Colonic mucosa (tissue), 4 donors: ENCODE measurements around the gene ZDHHC4. TPM values are rescaled to one million over a fixed set of nuclear protein-coding genes. Genes with fewer than 3 reads are reported as not detected.

Source experiments
- DNase-seq: peaks from one replicate; pipeline ENCODE4 v3.0.0-alpha.2; 2020
- H3K27ac ChIP-seq: fragments of 200-600 bp; one replicate; pipeline ENCODE4 v1.8.0; 2021
- H3K27me3 ChIP-seq: fragments of 200-600 bp; one replicate; pipeline ENCODE4 v1.8.0; 2021
- H3K36me3 ChIP-seq: fragments of 200-600 bp; one replicate; pipeline ENCODE4 v1.8.0; 2021
- H3K4me1 ChIP-seq: fragments of 200-600 bp; one replicate; pipeline ENCODE4 v1.8.0; 2021; ENCODE audit warnings: mild to moderate bottlenecking
- H3K4me3 ChIP-seq: fragments of 200-600 bp; one replicate; pipeline ENCODE4 v1.8.0; 2021
- H3K9ac ChIP-seq, 2 donors: one replicate each; pipeline ENCODE4 v1.7.0; 2013; ENCODE audit warnings: control low read depth in 2 of 2, low read depth in 2 of 2, low read length in 2 of 2
- H3K9me3 ChIP-seq: fragments of 200-600 bp; one replicate; pipeline ENCODE4 v1.8.0; 2021
- intact Hi-C: fragments of 100-400 bp; cut with DNase I; formaldehyde crosslinking; loops from one replicate; pipeline ENCODE4 v1.14.1; 2022
- total RNA-seq, 2 donors: library from RNA; stranded (reverse); fragmentation: NEBNext Ultra II Directional in 1 of 2; extraction: Animal tissue kit (Norgen Biotek cat#: 25700) in 1 of 2; gene quantifications; one replicate each; pipeline ENCODE4 v1.2.1, GENCODE V29; 2021
- TF ChIP-seq, protein P1 (sequence below): fragments of 200-600 bp; IDR thresholded peaks from one replicate; pipeline ENCODE4 v1.8.0; 2022; ENCODE audit warnings: antibody characterized with exemption, mild to moderate bottlenecking
- donor health status: healthy.
- donor health status: DM: no; HTN: no; CAD: no.
- donor health status: DM: no; HTN: no; CAD: no.

ZDHHC4 gene
- total RNA-seq, 2 donors from 2014 or later = 34.8 to 40.1 TPM

DNA sequence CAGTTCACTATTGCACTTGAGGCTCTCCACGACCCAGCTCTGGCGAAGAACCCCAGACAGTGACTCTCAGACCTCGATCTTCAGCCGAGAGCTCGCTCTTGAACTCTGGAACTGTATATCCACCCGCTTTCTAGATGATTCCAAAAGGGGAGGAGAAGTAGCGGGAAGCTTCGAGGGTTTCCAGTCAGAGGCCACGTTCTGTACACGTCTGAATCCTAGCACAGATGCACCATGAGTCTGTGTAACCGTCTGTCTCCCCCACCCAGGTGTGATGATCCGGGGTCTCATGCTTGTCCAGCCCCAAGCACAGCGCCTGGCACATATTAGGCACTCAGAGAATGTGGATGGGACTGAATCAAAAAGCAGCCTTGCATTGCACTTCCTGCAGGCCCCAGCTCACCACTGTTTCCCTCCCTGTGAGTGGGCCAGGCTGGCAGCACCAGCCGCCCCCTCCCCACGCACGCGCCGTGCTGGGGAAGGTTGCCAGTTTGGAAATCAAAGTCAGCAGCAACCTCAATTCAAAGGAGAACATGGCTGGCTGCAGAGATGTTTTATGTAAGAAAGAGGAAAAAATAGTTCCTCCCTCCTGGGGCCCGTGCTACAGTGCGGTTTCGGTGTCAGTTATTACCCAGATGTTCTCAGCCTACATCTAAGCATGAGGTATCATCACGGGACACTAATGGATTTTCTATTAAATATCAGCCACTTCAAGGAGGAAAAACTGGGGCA is 31.7 kb upstream of the ZDHHC4 start:
- Histone ChIP-seq H3K9ac (no peak overlapping the region), H3K36me3 (no peaks in the 10 kb centered on the region), H3K4me3 (no peak overlapping the region), H3K27ac (no peak overlapping the region), H3K4me1 (no peaks in the 10 kb centered on the region), H3K27me3 (no peaks in the 10 kb centered on the region), H3K9me3 (no peaks in the 10 kb centered on the region)
- DNase-seq = no peak
- intact Hi-C loops = no loop called here
- TF ChIP-seq, protein P1, sequence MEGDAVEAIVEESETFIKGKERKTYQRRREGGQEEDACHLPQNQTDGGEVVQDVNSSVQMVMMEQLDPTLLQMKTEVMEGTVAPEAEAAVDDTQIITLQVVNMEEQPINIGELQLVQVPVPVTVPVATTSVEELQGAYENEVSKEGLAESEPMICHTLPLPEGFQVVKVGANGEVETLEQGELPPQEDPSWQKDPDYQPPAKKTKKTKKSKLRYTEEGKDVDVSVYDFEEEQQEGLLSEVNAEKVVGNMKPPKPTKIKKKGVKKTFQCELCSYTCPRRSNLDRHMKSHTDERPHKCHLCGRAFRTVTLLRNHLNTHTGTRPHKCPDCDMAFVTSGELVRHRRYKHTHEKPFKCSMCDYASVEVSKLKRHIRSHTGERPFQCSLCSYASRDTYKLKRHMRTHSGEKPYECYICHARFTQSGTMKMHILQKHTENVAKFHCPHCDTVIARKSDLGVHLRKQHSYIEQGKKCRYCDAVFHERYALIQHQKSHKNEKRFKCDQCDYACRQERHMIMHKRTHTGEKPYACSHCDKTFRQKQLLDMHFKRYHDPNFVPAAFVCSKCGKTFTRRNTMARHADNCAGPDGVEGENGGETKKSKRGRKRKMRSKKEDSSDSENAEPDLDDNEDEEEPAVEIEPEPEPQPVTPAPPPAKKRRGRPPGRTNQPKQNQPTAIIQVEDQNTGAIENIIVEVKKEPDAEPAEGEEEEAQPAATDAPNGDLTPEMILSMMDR = no peak

DNA sequence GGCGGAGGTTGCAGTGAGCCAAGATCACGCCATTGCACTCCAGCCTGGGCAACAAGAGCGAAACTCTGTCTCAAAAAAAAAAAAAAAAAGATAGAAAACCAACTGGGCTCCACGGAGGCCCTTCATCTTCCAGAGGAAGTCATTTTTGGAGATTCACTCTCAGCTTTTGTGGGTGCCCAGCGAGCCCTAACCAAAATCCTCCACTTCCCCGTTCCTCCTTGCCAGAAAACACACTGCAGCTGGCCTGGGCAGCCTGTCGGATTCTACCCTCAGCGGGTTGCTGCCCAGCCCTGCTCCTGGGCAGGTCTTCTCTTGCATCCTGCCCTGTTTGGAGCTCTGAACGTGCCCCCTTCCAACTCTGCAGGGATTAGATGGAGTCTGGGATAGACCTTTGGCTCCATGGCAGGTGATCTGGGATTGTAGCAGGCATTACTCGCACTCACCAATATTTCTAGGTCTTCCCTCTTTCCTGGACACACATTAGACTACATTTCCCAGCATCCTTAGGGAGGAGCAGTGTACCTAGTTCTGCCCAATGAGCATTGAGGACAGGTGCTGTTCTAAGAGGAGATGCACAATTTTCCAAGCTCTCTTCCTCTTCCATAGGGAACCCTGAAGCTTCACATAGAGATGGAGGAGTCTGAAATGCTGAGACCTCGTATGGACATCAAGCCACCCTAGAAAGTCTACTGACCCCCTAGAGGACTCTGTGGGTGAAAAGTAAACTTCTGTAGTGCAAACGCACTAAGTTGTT is 30.6 kb upstream of the ZDHHC4 start:
- TF ChIP-seq, protein P1 = no peak
- DNase-seq = no peak
- H3K27me3 ChIP-seq = no peaks in the 10 kb centered on the region

DNA sequence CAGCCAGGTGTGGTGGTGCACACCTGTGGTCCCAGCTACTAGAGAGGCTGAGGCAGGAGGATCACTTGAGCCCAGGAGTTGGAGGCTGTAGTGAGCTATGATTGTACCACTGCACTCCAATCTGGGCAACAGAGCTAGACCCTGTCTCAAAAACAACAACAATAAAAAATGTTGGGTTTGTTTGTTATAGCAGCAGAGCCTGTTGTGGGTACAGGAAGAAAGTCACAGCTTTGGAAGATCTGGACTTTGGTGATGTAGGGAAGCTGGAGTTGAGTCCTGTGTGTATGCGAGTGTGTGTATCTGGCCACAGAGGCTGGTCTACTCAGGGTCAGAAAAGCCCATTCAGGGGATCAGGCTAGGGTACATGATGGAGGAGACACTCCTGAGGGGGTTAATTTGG is 29.9 kb upstream of the ZDHHC4 start:
- H3K9ac ChIP-seq = no peak overlapping the region
- no peak overlapping the region for H3K27ac ChIP-seq
- DNase-seq = no peak
- H3K4me1 ChIP-seq = no peaks in the 10 kb centered on the region
- H3K27me3 ChIP-seq = no peaks in the 10 kb centered on the region
- TF ChIP-seq, protein P1 = no peak
- intact Hi-C loops = no loop called here
- no peaks in the 10 kb centered on the region for H3K9me3 ChIP-seq
- H3K4me3 ChIP-seq = no peak overlapping the region
- no peaks in the 10 kb centered on the region for H3K36me3 ChIP-seq

More for the DNA sequence above, 30.6 kb upstream of the ZDHHC4 start:
- no peak overlapping the region for H3K9ac ChIP-seq
- no peaks in the 10 kb centered on the region for H3K4me1 ChIP-seq
- H3K36me3 ChIP-seq = no peaks in the 10 kb centered on the region
- no peaks in the 10 kb centered on the region for H3K9me3 ChIP-seq
- H3K27ac ChIP-seq = no peak overlapping the region
- intact Hi-C loops = no loop called here
- H3K4me3 ChIP-seq = no peak overlapping the region

DNA sequence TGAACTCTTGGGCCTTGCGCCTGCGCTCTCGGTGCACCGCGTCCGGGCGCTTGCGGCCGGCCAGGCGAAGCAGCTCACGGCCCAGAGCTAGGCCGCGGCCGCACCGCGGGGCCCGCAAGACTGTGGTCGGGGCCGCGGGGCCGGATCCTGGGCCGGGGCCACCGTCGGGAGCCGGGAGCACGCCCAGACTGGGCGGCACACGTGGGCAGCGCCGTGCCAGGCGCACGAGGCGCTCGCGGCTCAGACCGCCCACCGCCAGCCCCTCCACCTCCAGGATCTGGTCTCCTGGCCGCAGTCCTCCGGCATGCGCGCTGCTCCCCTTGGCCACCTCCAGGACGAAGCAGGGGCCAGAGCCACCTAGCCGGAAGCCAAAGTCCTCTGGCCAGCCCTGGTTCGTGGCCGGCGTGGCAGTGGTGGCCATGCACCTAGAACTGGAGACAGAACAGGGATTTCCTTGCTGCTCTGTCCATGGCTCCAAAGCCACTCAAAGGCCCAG is 26.2 kb upstream of the ZDHHC4 start, which contains the start of gene GRID2IP:
GRID2IP (minus strand) TSS at position 446 of the 496 bp plus-strand sequence; CDS start at position 421, 25 bp downstream.
- no peaks in the 10 kb centered on the region for H3K36me3 ChIP-seq
- H3K4me3 ChIP-seq = no peak within 1 kb of the TSS
- H3K27me3 ChIP-seq = no peaks in the 10 kb centered on the region
- no peak for DNase-seq
- intact Hi-C loops = no loop called here
- no peak within 1 kb of the TSS for H3K27ac ChIP-seq
- TF ChIP-seq, protein P1 = no peak
- H3K9me3 ChIP-seq = no peaks in the 10 kb centered on the region
- H3K4me1 ChIP-seq = no peaks in the 10 kb centered on the region
- no peak within 1 kb of the TSS for H3K9ac ChIP-seq

DNA sequence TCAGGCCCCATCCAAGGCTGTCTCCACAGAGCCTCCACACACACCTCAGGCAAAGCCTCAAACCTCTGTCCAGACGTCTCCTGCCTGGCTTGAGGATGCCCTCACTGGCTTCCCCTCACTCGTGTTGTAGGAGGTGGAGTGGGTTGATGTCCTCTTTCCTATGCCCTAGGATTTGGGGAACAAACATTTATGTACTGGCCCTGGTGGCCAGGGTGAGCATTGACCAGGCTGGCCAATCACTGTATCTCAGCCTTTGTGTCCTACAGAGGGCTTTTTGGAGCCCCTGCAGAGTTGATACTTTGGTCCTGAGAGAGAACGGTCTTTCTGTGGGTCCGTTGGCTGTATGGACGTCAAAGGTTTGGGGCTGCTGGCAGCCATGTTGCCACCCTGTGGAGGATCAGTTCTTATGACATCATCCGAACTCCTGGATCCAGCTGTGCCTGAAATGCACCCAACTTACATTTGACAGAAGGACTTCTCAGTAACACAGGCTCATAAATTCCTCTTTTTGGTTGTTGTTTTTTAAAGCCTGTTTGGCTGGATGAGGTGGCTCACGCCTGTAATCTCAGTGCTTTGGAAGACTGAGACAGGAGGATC is 23.7 kb upstream of the ZDHHC4 start:
- no peaks in the 10 kb centered on the region for H3K4me1 ChIP-seq
- no peaks in the 10 kb centered on the region for H3K27me3 ChIP-seq
- no peak for DNase-seq
- H3K36me3 ChIP-seq = no peaks in the 10 kb centered on the region
- intact Hi-C loops = no loop called here
- no peaks in the 10 kb centered on the region for H3K9me3 ChIP-seq
- no peak overlapping the region for H3K9ac ChIP-seq
- H3K4me3 ChIP-seq = no peak overlapping the region
- H3K27ac ChIP-seq = no peak overlapping the region
- TF ChIP-seq, protein P1 = no peak
